H1 (cell line): ENCODE measurements around the gene PCYT1B. TPM values are rescaled to one million over a fixed set of nuclear protein-coding genes. Genes with fewer than 3 reads are reported as not detected.

Experiments used
- CHD7 ChIP-seq: fragments of 300-600 bp; sonication (generic); IDR thresholded peaks from 2 replicates; pipeline ENCODE4 v1.7.1; 2012; ENCODE audit warnings: low read length, moderate library complexity, mild to moderate bottlenecking, inconsistent platforms; ENCODE audit not compliant: insufficient replicate concordance
- CTBP2 ChIP-seq: IDR thresholded peaks from 2 replicates; pipeline ENCODE4 v1.7.0; 2011; ENCODE audit warnings: borderline replicate concordance, mild to moderate bottlenecking, moderate library complexity, mixed read lengths, low read length; ENCODE audit not compliant: insufficient read depth, insufficient read length
- CTCF ChIP-seq, 3 experiments: IDR thresholded peaks; 1 replicate in 2 of 3; 2 replicates in 1 of 3; pipeline versions ENCODE4 v1.5.1 to v1.6.1; 2011; ENCODE audit warnings: low read length in 3 of 3, mild to moderate bottlenecking in 3 of 3, inconsistent platforms in 2 of 3, low read depth in 1 of 3, moderate library complexity in 1 of 3; ENCODE audit not compliant: insufficient read depth in 1 of 3; ENCODE audit errors: control extremely low read depth in 1 of 3
- FOSL1 ChIP-seq: IDR thresholded peaks from 2 replicates; pipeline ENCODE4 v1.6.1; 2011; ENCODE audit warnings: mild to moderate bottlenecking, low read depth, low read length, moderate library complexity; ENCODE audit not compliant: insufficient read depth
- NANOG ChIP-seq: IDR thresholded peaks from 2 replicates; pipeline ENCODE4 v1.6.1; 2011; ENCODE audit warnings: low read length, low read depth, mild to moderate bottlenecking, inconsistent platforms; ENCODE audit not compliant: insufficient read depth, poor library complexity, severe bottlenecking
- SIX5 ChIP-seq: IDR thresholded peaks from 2 replicates; pipeline ENCODE4 v1.6.1; 2011; ENCODE audit warnings: mild to moderate bottlenecking, low read depth, low read length
- SP2 ChIP-seq: IDR thresholded peaks from 2 replicates; pipeline ENCODE4 v1.6.1; 2012; ENCODE audit warnings: mild to moderate bottlenecking, low read length, inconsistent platforms
- TAF1 ChIP-seq: IDR thresholded peaks from 2 replicates; pipeline ENCODE4 v1.6.1; 2011; ENCODE audit warnings: mild to moderate bottlenecking, low read depth, low read length
- polyA plus RNA-seq, 7 experiments: library from polyadenylated mRNA; depleted of rRNA in 3 of 7; stranded (reverse) in 5 of 7; unstranded in 2 of 7; fragments of >200 nt in 5 of 7; fragments of 200-250 nt in 2 of 7; gene quantifications; 1 replicate in 5 of 7; 2 replicates in 1 of 7; 4 replicates in 1 of 7; pipeline versions ENCODE4 v1.2.1 to v1.2.3, GENCODE V29; 2011 to 2013; ENCODE audit warnings: missing spikeins in 2 of 7, mixed read lengths in 2 of 7
- total RNA-seq: library from RNA; stranded (reverse); fragmentation: NEBNext Ultra II Directional; extraction: Animal tissue kit (Norgen Biotek cat#: 25700); gene quantifications from 2 replicates; pipeline ENCODE4 v1.2.1, GENCODE V29; 2021

Gene PCYT1B
- total and polyA plus RNA-seq, 2 of the 8 experiments (the other 6 are each of a cell fraction or from before 2014, with no cell fraction given), result 17.9 to 30.6 TPM

GRCh38 chrX:24528605-24529004 is 118.5 kb downstream of the PCYT1B start (continued):
- no peak for TF ChIP-seq CHD7
- no peak for TF ChIP-seq SP2
- no peak for TF ChIP-seq CTBP2
- TF ChIP-seq SIX5, result no peak
- TF ChIP-seq NANOG, result no peak
- no peak for TF ChIP-seq FOSL1
- TF ChIP-seq TAF1, result no peak
- no peak for TF ChIP-seq CTCF (IDR thresholded peaks at IDR 0.05; ENCODE audit: control extremely low read depth in 1 of 3, insufficient read depth in 1 of 3, low read depth in 1 of 3, low read length in 3 of 3)
